Smooth muscle cell (in vitro differentiated cells): ENCODE results near the gene LBHD2. TPM values are rescaled to one million over a fixed set of nuclear protein-coding genes. Genes with fewer than 3 reads are reported as not detected.

Experiments
- DNase-seq: peaks from one replicate; lab custom pipeline; 2025; ENCODE audit not compliant: unreplicated experiment; lab: John Stamatoyannopoulos, UW
- H2AFZ ChIP-seq: fragments of 200-600 bp; sonication (generic); 2 replicates; pipeline ENCODE4 v1.6.0; 2016; ENCODE audit warnings: antibody characterized with exemption, low read depth, mild to moderate bottlenecking
- H3F3A ChIP-seq: fragments of 200-600 bp; sonication (generic); 2 replicates; pipeline ENCODE4 v1.6.0; 2017; ENCODE audit warnings: antibody characterized with exemption, low read depth
- H3K27ac ChIP-seq: fragments of 200-600 bp; sonication (generic); 2 replicates; pipeline ENCODE4 v1.5.1; 2016; ENCODE audit warnings: low read depth, mild to moderate bottlenecking
- H3K27me3 ChIP-seq: fragments of 200-600 bp; sonication (generic); 2 replicates; pipeline ENCODE4 v1.6.1; 2016; ENCODE audit warnings: low read depth, mild to moderate bottlenecking
- H3K36me3 ChIP-seq: fragments of 200-600 bp; sonication (generic); 2 replicates; pipeline ENCODE4 v1.5.1; 2016; ENCODE audit warnings: low read depth
- H3K4me1 ChIP-seq: fragments of 200-600 bp; sonication (generic); 2 replicates; pipeline ENCODE4 v1.5.1; 2016; ENCODE audit warnings: low read depth
- H3K4me2 ChIP-seq: fragments of 200-600 bp; sonication (generic); 2 replicates; pipeline ENCODE4 v1.6.0; 2016; ENCODE audit warnings: mild to moderate bottlenecking
- H3K4me3 ChIP-seq: fragments of 200-600 bp; sonication (generic); 2 replicates; pipeline ENCODE4 v1.5.1; 2016; ENCODE audit warnings: mild to moderate bottlenecking
- H3K79me2 ChIP-seq: fragments of 200-600 bp; sonication (generic); 2 replicates; pipeline ENCODE4 v1.6.0; 2016; ENCODE audit warnings: low read depth, mild to moderate bottlenecking
- H3K9ac ChIP-seq: fragments of 200-600 bp; sonication (generic); 2 replicates; pipeline ENCODE4 v1.6.0; 2016; ENCODE audit warnings: low read depth
- H3K9me3 ChIP-seq: fragments of 200-600 bp; sonication (generic); replicated peaks from 2 replicates; pipeline ENCODE4 v1.5.1; 2016; ENCODE audit warnings: low read depth
- H4K20me1 ChIP-seq: fragments of 200-600 bp; sonication (generic); 2 replicates; pipeline ENCODE4 v1.6.0; 2016; ENCODE audit warnings: low read depth
- WGBS: methylation state at CpG from one replicate; pipeline ENCODE4 v1.1.7; 2016; ENCODE audit warnings: low lambda C conversion rate; 5-methylcytosine and 5-hydroxymethylcytosine counted together
- polyA plus RNA-seq: library from polyadenylated mRNA; unstranded; fragments of >200 nt; fragmentation: Nextera tagmentation; extraction: Ambion mirVana; gene quantifications from 2 replicates; pipeline ENCODE4 v1.2.1, GENCODE V29; 2016
- total RNA-seq: library from RNA; depleted of rRNA; stranded (reverse); fragments of >200 nt; gene quantifications from 2 replicates; pipeline ENCODE4 v1.2.3, GENCODE V29; 2014
- TF ChIP-seq, protein P1 (sequence below): fragments of 200-600 bp; sonication (generic); IDR thresholded peaks from 2 replicates; pipeline ENCODE4 v1.5.1; 2017; ENCODE audit warnings: borderline replicate concordance, mild to moderate bottlenecking, antibody characterized with exemption; ENCODE audit not compliant: insufficient read depth, poor library complexity, severe bottlenecking

The LBHD2 gene
- total and polyA plus RNA-seq, 2 experiments from 2014 or later, result not detected

DNA sequence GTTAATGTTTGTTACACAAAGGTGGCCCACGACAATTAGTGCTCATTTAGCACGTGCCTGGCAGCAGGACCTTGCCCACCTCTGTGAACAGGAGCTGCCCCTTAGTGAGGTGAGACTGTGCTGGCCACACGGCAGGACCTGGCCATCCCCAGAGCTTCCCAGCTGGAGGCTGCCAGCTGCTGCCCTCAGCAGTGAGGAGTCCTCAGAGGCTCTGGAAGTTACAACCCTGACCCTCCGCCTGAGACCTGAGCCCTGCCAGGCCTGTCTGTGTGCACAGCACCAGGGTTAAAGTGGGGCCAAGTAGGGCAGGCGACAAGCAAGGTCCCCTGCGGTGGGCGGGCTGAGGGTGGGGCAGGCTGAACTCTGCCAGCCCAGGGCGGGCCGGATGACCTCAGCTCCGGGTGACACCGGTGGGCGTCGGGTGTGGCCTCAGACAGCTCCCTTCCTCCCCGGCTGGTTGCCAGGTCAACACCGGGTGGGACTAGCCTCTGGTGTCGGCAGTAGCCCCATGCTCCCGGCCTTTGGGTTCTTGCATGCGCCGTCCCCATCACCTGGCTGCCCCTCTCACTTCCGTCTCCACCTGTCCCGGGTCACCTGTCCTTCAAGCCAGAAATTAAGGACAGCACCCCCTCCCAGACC, 9.2 kb upstream of the LBHD2 start:
- peaks cover 5% of the 10 kb centered on the region for H3K4me1 ChIP-seq
- H3K4me3 ChIP-seq, result peak overlapping the region; percentile 49
- WGBS, result 31% methylated on average over 17 of the region's 21 CpGs
- H3K9ac ChIP-seq, result no peak overlapping the region
- H3K9me3 ChIP-seq, result no peaks in the 10 kb centered on the region
- peak overlapping the region; percentile 80 for H3K4me2 ChIP-seq
- H3F3A ChIP-seq, result peaks cover 8% of the 10 kb centered on the region
- H3K27me3 ChIP-seq, result no peaks in the 10 kb centered on the region
- H3K27ac ChIP-seq, result peak overlapping the region; percentile 25
- peak overlapping the region; percentile 43 for H2AFZ ChIP-seq
- TF ChIP-seq, protein P1, sequence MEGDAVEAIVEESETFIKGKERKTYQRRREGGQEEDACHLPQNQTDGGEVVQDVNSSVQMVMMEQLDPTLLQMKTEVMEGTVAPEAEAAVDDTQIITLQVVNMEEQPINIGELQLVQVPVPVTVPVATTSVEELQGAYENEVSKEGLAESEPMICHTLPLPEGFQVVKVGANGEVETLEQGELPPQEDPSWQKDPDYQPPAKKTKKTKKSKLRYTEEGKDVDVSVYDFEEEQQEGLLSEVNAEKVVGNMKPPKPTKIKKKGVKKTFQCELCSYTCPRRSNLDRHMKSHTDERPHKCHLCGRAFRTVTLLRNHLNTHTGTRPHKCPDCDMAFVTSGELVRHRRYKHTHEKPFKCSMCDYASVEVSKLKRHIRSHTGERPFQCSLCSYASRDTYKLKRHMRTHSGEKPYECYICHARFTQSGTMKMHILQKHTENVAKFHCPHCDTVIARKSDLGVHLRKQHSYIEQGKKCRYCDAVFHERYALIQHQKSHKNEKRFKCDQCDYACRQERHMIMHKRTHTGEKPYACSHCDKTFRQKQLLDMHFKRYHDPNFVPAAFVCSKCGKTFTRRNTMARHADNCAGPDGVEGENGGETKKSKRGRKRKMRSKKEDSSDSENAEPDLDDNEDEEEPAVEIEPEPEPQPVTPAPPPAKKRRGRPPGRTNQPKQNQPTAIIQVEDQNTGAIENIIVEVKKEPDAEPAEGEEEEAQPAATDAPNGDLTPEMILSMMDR, result no peak
- H3K36me3 ChIP-seq, result no peaks in the 10 kb centered on the region
- H3K79me2 ChIP-seq, result no peaks in the 10 kb centered on the region
- no peak for DNase-seq
- no peaks in the 10 kb centered on the region for H4K20me1 ChIP-seq

DNA sequence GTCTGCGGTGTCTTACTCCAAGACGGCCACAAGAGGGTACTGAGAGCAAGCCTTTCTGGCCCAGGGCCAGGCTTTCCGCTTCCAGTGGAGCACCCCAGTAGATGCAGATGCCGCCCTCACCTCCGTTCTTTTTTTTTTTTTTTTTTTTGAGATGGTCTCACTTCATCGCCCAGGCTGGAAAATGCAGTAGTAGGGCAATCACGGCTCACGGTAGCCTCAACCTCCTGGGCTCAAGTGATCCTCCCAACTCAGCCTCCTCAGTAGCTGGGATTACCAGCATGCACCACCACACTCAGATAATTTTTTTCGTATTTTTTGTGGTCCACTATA, 5.6 kb upstream of the LBHD2 start:
- TF ChIP-seq, protein P1, result peak; percentile 63
- Histone ChIP-seq H3K27ac (no peak overlapping the region), H3K27me3 (no peaks in the 10 kb centered on the region), H3K9me3 (no peaks in the 10 kb centered on the region), H4K20me1 (no peaks in the 10 kb centered on the region), H3K36me3 (no peaks in the 10 kb centered on the region), H2AFZ (no peak overlapping the region), H3K4me3 (no peak overlapping the region), H3F3A (peaks cover 8% of the 10 kb centered on the region), H3K4me2 (no peak overlapping the region), H3K4me1 (no peaks in the 10 kb centered on the region), H3K9ac (no peak overlapping the region), H3K79me2 (no peaks in the 10 kb centered on the region)
- no peak for DNase-seq
- WGBS, result 13% methylated on average over 9 of the region's 9 CpGs

DNA sequence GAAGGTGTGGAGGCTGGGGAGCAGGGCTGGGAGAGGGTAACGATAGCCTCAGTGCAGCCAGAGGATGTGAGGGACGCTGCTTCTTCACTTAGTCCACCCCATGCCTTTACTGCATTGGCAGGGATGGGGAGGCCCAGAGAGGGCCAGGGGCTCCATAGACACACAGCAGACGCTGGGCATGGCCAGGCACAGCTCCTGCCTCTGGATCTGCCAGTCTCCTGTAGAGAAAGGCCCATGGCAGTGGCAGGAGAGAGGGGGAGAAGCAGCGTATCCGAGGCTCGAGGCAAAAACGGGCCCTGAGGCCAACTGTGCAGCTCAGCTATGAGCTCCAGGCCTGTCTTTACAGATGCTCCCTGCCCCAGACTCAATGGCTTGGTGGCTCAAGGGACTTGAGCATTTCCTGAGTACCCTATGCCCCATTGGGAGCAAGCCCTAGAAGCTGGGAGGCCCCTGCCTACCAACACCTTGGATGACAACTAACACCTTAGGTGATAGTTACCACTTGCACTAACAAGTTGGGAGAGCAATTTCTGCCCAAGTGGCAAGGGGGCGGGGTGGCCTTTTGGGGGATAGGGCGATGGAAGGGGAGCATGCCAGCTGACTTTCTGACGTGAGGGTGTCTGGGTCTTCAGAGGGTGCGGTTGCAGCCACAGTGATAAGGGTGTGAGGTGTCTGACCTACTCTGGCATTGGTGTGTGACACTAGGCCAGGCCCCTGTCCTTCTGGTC, 5.0 kb upstream of the LBHD2 start:
- H3K9me3 ChIP-seq, result no peaks in the 10 kb centered on the region
- H3K9ac ChIP-seq, result no peak overlapping the region
- DNase-seq, result no peak
- H4K20me1 ChIP-seq, result no peaks in the 10 kb centered on the region
- peaks cover 4% of the 10 kb centered on the region for H3K27me3 ChIP-seq
- no peak overlapping the region for H3K4me3 ChIP-seq
- 85% methylated on average over 11 of the region's 11 CpGs for WGBS
- no peaks in the 10 kb centered on the region for H3K79me2 ChIP-seq
- H3F3A ChIP-seq, result peaks cover 8% of the 10 kb centered on the region
- H3K4me2 ChIP-seq, result no peak overlapping the region
- TF ChIP-seq, protein P1, result no peak
- no peaks in the 10 kb centered on the region for H3K36me3 ChIP-seq
- no peaks in the 10 kb centered on the region for H3K4me1 ChIP-seq
- H2AFZ ChIP-seq, result no peak overlapping the region
- no peak overlapping the region for H3K27ac ChIP-seq
